ENCODE results near the gene RIMS4. TPM values are rescaled to one million over a fixed set of nuclear protein-coding genes. Genes with fewer than 3 reads are reported as not detected.

The RIMS4 gene
- total and polyA plus RNA-seq, 2 of the 13 experiments (the other 11 are each of a cell fraction or from before 2014, with no cell fraction given), result 0.01 to 0.07 TPM

GRCh38 chr20:44745598-44746366 is 64.6 kb downstream of the RIMS4 start, which contains the start of gene KCNK15 (continued):
- TF ChIP-seq PRDM15 (CRISPR knock-in tag; IDR thresholded peaks at IDR 0.05) (no peak), ZNF468 (CRISPR knock-in tag; IDR thresholded peaks at IDR 0.05) (no peak), UBTF (CRISPR knock-in tag; IDR thresholded peaks at IDR 0.05) (peak; percentile 75), ZNF317 (CRISPR knock-in tag; IDR thresholded peaks at IDR 0.05) (no peak), NCOR1 (IDR thresholded peaks at IDR 0.05; ENCODE audit: borderline replicate concordance, low read length) (no peak), SRSF9 (IDR thresholded peaks at IDR 0.05; ENCODE audit: borderline replicate concordance, insufficient read depth, low read depth, low read length, poor library complexity, severe bottlenecking) (no peak), GPN1 (CRISPR knock-in tag; IDR thresholded peaks at IDR 0.05; ENCODE audit: borderline replicate concordance) (no peak), PAX8 (CRISPR knock-in tag; IDR thresholded peaks at IDR 0.05; ENCODE audit: borderline replicate concordance) (no peak), BCL3 (CRISPR knock-in tag; IDR thresholded peaks at IDR 0.05) (0 out of 2 replicates have a peak, but pooled peaks have one; percentile 55), ZNF414 (CRISPR knock-in tag; IDR thresholded peaks at IDR 0.05) (no peak), ZNF264 (CRISPR knock-in tag; IDR thresholded peaks at IDR 0.05) (no peak), ZNF749 (CRISPR knock-in tag; IDR thresholded peaks at IDR 0.05; ENCODE audit: borderline replicate concordance) (no peak), NAIF1 (CRISPR knock-in tag; IDR thresholded peaks at IDR 0.05; ENCODE audit: borderline replicate concordance) (no peak), ZNF563 (CRISPR knock-in tag; IDR thresholded peaks at IDR 0.05) (no peak), MBNL3 (CRISPR knock-in tag; conservative IDR thresholded peaks at IDR 0.05) (no peak), NFE2L1 (CRISPR knock-in tag; IDR thresholded peaks at IDR 0.05; ENCODE audit: borderline replicate concordance) (no peak), MLX (CRISPR knock-in tag; IDR thresholded peaks at IDR 0.05) (no peak)
